Skeletal muscle satellite cell (primary cell): ENCODE results near the gene ZNF343. TPM values are rescaled to one million over a fixed set of nuclear protein-coding genes. Genes with fewer than 3 reads are reported as not detected.

Experiments
- H3K27me3 ChIP-seq: 2 replicates; pipeline ENCODE4 v1.7.0; 2013; ENCODE audit warnings: low read length; ENCODE audit not compliant: control insufficient read depth, insufficient read depth
- H3K36me3 ChIP-seq: 2 replicates; pipeline ENCODE4 v1.7.0; 2013; ENCODE audit warnings: mild to moderate bottlenecking, control low read depth, low read length; ENCODE audit not compliant: insufficient read depth
- H3K4me1 ChIP-seq: 2 replicates; pipeline ENCODE4 v1.7.0; 2013; ENCODE audit warnings: low read length; ENCODE audit not compliant: control insufficient read depth, insufficient read depth
- H3K4me2 ChIP-seq: 2 replicates; pipeline ENCODE4 v1.7.0; 2013; ENCODE audit warnings: mild to moderate bottlenecking, low read length
- H3K4me3 ChIP-seq: 2 replicates; pipeline ENCODE4 v1.7.0; 2013; ENCODE audit warnings: low read length
- H3K9ac ChIP-seq: 2 replicates; pipeline ENCODE4 v1.7.0; 2013; ENCODE audit warnings: mild to moderate bottlenecking, low read depth, low read length, moderate library complexity
- H3K9me3 ChIP-seq: replicated peaks from 2 replicates; pipeline ENCODE4 v1.7.0; 2013; ENCODE audit warnings: mild to moderate bottlenecking, control low read depth, low read length
- small RNA-seq: library from RNA; depleted of rRNA; stranded (forward); fragments of <200 nt; gene quantifications from one replicate; pipeline ENCODE3, GENCODE V24; 2012

Gene ZNF343

DNA sequence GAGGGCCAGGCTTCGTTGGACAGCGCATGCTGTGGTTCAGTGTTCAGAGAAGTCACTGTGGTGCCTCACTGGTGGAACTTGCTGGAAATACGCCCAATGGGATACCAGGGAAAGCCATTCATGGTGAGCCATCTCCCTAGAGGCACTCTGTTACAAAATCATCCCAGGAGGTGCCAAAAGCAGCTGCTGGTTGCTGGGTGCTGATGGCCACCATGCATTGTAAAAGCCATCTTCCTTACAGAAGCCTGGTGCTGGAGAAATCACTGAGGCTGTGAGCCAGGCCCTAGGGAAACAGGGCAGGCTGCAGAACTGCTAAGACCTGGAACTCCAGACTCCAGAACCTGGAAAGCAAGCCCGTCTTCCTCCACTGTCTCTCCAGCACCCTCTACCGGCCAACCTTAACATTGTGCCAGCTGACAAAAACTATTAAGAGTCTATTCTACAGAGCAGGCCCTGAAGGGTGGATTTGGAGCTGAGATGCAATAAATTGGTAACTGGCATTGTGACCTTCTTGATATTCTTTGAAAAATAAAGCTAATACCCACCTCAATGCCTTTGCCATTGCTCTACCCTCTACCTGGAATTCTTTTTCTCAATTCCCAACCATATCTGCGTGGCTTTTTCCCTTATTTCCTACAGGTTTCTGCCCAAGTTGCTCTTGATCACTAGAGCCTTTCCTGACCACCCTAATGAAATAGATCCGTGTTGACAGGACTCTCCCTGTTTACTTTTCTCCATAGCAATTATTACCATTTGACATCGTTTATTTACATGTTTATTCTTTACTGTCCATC, 56.6 kb downstream of the ZNF343 start:
- no peaks in the 10 kb centered on the region for H3K4me1 ChIP-seq
- no peaks in the 10 kb centered on the region for H3K36me3 ChIP-seq
- no peaks in the 10 kb centered on the region for H3K27me3 ChIP-seq
- no peak overlapping the region for H3K4me3 ChIP-seq
- no peaks in the 10 kb centered on the region for H3K9me3 ChIP-seq
- H3K9ac ChIP-seq, result no peak overlapping the region
- H3K4me2 ChIP-seq, result no peak overlapping the region

DNA sequence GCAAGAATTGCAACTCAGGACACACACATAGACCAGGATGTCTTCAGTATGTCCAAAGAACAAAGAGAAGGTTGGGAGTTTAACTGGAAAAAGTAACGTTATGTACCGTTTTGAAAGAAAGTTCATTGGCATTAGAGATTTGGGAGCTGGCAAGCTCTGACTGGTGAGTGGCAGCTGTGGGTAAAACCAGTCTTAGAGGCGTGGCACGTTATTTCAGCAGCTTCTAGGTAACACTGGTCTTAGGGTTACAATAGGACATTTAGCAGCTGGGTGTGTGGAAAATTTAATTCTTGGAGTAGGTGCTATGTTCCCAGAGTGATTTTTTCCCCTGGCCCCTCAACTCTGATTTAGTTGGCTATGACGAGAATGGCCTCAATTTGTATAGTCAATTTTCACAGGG, 57.3 kb downstream of the ZNF343 start:
- peaks cover 4% of the 10 kb centered on the region for H3K27me3 ChIP-seq
- no peaks in the 10 kb centered on the region for H3K9me3 ChIP-seq
- H3K9ac ChIP-seq, result no peak overlapping the region
- no peaks in the 10 kb centered on the region for H3K4me1 ChIP-seq
- no peak overlapping the region for H3K4me3 ChIP-seq
- no peak overlapping the region for H3K4me2 ChIP-seq
- no peaks in the 10 kb centered on the region for H3K36me3 ChIP-seq

GRCh38 chr20:2449386-2449785, 59.3 kb downstream of the ZNF343 start:
- Histone ChIP-seq H3K9ac (no peak overlapping the region), H3K36me3 (no peaks in the 10 kb centered on the region), H3K9me3 (no peaks in the 10 kb centered on the region), H3K4me2 (no peak overlapping the region), H3K4me3 (no peak overlapping the region), H3K4me1 (no peaks in the 10 kb centered on the region), H3K27me3 (peaks cover 4% of the 10 kb centered on the region)

- H3K9me3 ChIP-seq, result no peaks in the 10 kb centered on the region
- no peaks in the 10 kb centered on the region for H3K4me1 ChIP-seq
- H3K4me2 ChIP-seq, result no peak overlapping the region
- no peak overlapping the region for H3K9ac ChIP-seq
- no peaks in the 10 kb centered on the region for H3K36me3 ChIP-seq
- H3K4me3 ChIP-seq, result no peak overlapping the region
- H3K27me3 ChIP-seq, result peaks cover 4% of the 10 kb centered on the region
These were observed 61.9 kb downstream of the ZNF343 start for GRCh38 chr20:2446845-2447244.

Small RNAs within 50 kb of the gene (small RNA-seq; reads per million reads assigned to genes)
- gene RF00019, result not detected
